ENCODE results near the gene SHANK1.

The SHANK1 gene

DNA sequence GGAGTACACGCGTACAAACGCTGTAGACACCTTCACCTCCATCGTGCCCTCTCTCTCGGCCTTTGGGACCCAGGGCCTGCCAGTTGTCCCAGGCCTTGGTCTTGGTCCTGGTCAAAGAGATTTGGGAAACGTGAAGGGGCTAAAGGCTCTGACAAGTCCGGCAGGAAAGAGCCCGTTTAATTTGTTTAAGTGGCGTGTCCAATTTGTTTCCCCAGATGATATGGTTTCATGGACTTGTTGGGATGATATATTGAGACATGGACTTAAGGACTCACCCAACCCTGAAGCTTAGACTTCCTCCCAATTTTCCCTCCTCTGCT is 6.3 kb upstream of the SHANK1 start:
- no peak for DNase-seq

DNA sequence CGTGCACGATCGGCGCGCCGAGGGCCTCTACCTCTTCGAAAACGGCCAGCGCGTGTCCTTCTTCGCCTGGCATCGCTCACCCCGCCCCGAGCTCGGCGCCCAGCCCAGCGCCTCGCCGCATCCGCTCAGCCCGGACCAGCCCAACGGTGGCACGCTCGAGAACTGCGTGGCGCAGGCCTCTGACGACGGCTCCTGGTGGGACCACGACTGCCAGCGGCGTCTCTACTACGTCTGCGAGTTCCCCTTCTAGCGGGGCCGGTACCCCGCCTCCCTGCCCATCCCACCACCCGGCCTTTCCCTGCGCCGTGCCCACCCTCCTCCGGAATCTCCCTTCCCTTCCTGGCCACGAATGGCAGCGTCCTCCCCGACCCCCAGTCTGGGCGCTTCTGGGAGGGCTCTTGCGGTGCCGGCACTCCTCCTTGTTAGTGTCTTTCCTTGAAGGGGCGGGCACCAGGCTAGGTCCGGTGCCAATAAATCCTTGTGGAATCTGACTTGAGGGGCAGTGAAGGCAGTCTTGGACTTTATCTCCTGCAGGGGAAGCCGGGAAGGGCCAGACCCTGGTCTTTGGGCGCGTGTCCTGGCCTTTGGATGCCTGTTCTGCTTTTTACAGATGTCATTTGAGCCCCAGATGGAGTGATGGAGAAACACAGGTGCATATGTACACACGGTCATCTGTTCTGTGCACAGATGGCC is 5.8 kb upstream of the SHANK1 start:
- DNase-seq: no peak

DNA sequence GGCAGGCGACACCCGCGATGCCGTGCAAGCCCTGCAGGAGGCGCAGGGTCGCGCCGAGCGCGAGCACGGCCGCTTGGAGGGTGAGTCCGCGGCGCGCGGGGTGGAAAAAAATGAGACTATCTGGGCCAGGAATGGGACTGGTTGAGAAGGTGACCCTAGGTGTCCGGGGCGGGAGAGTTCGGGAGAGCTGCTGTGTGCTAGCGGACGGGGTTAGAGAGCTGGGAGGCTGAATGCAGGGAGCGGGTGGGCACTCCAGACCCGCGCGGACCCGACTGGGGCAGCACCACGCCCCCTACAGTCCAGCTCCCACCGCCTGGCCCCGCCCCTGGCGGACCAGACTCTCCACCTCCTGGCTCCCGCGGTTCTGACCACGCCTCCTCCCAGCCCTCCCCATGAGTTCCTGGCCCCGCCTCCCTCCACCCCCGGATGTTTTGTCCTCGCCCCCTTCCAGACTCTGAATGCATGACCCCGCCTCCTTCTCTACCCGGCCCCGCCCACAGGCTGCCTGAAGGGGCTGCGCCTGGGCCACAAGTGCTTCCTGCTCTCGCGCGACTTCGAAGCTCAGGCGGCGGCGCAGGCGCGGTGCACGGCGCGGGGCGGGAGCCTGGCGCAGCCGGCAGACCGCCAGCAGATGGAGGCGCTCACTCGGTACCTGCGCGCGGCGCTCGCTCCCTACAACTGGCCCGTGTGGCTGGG is 5.1 kb upstream of the SHANK1 start:
- peak; percentile 78 for DNase-seq

DNA sequence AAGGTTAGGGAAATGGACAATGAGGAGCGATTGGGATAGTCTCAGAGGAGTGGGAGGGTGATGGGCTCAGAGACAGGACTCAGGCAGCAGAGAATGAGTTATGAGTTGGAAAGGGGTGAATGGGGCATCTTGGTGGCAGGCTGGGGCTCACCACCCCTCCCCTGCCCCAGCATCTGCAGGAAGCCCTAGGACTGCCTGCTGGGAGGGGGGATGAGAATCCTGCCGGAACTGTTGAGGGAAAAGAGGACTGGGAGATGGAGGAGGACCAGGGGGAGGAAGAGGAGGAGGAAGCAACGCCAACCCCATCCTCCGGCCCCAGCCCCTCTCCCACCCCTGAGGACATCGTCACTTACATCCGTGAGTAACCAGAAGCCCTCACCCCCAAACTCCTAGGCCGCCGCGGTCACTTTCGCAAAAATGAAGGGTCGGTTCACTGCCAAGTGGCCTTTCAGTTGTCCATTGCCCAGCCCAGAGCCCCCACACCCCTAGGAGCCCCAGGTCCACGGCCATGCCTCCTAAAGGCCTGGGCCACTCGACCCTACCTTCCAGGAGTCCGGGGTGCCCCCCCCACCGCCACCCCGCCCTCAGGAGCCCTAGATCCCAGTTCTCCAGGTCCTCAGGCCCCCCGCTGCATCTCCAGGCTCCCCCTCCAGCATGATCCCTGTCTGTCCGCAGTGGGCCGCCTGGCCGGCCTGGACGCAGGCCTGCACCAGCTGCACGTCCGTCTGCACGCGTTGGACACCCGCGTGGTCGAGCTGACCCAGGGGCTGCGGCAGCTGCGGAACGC is 4.3 kb upstream of the SHANK1 start:
- no peak for DNase-seq

DNA sequence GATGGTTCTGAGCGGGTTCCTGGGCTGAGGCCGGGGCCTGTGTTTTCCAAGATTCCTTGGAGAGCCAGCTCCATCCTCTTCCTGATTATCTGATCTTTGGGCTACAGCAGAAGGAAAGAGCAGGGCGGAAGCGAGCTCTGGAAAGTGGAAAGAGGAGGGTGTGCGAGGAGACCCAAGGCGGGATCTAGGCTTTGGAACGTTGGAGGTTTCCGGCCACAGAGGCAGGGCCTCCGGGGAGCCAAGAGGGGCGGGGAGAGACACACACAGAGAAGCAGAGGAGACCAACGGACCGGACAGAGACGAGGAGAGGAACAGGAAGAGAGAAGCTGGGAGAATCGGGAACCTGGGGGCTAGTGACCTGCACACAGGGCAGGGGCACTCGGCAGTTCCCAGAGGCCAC is 3.5 kb upstream of the SHANK1 start, which contains the start of gene CLEC11A:
Gene CLEC11A (plus strand): TSS at position 296 of the 400 bp plus-strand sequence. CDS start 162 bp downstream, outside the sequence.
- no peak for DNase-seq

DNA sequence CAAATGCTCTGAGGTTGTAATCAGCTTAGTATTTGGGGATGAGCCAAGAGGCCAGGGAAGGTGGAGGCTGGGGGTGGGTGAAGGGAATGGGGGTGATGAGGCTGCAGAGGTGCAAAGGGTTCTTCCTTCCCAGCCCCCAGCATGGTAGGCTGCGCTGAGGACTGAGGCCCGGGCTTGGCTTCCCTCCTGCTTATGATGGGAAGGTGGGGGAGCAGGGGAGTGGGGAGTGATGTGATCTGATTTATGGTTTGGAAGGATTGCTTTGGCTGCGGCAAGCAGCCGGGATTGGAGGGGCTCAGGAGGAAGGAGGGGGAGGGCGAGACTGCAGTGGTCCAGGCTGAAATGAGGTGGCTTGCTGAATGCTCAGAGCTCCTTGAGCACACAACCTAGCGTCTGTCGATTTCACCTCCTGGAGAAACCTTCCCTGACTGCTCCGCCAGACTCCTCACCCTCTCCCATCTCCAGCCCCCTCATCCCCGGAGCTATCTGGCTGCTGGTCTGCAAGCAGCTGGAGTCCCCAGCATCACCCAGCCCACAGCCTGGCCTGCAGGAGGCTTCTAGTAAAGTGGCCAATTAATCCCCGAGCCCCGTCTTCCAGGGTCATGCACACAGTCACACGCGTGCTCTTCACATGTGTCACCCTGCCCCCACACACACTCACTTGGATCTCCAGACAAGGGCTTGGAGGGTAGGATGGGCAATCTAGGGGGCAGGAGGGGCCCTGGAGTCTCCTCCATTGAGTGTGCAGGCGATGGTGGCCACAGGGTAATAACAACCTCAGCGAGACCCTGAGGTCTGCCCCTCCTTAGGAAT is 2.8 kb upstream of the SHANK1 start:
- DNase-seq: no peak

DNA sequence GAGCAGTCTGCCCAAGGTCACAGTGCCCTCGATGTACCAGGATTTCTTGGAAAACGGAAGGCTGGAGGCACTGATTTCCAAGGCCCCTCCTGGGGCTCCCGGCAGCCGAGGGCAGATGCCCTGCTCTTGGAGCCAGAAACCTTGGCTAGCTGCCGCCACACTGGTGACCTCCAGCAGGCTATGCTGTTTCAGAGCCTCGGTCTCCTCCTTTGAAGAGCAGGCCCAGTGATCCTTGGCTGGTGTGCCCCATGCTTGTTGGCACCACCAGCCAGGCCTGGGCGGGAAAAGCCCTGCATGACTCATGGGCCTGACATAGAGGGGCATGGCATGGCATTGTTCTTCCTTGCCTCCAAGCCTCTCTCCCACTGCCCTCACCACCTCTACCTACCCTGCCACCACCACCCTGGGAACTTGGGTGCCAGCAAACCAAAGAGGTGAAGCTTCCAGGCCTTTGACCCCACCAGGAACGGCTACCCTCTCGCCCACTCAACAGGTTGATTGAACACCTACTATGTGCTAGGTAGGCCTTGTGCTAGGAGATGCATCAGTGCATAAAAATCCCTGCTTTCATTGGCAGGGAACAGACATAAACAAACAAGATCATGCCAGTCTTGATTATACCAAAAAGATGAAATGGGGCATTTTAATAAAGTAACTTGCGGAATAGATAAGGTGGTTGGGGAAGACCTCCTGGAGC is 2.0 kb upstream of the SHANK1 start:
- no peak for DNase-seq

DNA sequence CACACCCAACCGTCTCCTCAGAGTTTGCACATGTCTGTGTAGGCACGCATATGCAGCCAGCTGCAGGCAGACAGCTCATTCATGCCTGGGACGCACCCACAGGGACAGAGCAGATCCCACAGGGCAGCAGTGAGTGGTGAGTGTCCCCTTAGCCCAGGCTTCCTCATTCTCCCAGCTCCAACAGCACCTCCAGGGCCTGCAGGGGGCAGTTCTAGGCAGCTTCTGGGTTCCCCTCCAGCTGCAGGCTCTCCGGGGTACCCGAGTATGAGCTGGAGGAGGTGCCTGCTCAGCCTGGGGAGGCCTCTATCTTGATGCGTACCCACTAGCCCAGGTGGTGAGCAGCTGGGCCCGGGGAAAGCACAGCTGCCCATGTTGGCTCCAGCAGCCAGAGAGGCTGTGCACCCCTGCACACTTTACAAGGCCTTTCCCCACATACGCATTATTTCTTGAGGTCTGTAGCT is 1.3 kb upstream of the SHANK1 start:
- no peak for DNase-seq

DNA sequence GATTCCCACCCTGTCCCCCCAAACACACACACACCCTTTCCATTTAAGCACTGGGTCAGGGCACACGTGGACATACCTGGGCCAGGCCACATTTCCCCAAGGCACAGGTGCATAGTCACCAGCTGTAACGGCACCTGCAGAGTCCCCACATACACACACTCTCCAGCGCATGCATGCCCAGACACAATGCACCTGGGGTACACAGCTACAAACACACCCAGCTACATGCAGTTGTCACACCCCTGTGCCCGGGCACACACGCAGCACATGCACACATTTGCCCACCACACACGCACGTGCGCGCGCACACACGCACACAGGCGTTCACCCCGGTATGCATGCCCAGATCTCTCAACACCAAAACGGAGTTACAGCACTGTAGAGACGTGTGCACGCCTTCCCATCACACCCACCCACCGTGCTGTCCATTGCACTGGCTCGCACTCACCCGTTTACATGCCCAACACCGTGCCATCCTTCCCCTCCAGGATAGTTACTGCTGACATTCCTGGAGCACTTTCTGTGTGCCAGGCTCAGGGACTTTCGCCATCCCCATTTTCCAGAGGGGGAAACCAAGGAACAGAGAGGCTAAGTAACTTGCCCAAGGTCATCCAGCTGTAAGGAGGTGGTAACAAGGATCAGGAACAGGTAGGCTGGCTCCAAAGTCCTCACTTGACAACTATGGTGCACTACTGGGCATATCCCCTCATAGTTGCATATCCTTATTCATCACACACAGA is 749 bp upstream of the SHANK1 start:
- no peak for DNase-seq

DNA sequence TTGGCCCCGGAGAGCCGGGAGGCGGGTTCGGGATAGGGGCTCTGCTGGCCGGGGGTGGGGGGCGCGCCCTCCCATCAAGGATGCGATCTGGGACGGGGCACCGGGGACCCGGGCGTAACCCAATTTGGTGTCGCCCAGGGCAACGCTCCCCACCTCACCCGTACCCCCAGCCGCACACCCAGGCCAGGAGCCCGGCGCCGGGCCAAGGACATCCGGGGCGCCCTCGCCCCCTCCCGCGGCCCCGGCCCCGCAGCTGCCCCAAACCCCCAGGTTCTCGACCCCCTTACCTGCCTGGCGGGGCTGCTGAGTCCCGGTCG is 525 bp downstream of the SHANK1 start:
- no peak for DNase-seq

DNA sequence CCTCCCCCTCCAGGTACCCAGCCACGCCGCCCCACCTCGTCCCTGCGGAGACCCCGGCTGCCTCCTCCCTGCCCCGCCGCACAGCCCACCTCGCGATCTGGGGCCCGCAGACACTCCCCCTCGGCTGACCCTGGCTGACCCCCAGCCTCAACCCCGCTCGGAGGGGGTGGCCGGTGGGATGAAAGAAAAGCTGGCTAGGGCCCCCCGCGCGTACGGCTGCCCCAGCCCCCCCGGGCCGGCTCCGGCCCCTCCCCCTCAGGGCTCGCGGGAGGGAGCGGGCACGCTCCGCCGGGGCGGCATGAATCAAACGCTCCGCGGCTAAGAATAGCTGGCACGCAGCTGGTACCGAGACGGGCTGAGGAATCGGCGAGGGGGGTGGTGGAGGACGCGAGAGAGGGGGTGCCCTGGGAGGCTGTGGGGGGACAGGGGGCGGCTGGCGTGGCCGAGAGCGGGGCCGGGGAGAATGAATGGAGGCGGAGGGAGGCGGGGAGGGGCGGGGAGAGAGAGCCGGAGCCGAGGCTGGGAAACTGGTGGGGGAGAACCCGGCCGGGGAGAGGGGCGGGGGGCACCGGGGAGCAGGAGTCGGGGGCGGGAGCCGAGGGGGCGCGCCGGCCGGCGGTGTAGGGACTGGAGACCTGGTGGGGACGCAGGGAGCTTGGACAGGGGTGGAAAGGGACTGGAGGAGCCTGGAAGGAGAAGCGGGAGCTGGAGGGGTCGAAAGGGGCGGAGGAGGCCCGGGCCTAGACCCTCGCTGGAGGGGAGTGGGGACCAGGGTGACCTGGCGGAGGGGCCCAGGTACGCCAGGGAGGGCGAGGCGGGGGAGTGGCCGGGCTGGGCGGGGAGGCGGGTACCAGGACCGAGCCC is 1.1 kb downstream of the SHANK1 start:
- DNase-seq: no peak

DNA sequence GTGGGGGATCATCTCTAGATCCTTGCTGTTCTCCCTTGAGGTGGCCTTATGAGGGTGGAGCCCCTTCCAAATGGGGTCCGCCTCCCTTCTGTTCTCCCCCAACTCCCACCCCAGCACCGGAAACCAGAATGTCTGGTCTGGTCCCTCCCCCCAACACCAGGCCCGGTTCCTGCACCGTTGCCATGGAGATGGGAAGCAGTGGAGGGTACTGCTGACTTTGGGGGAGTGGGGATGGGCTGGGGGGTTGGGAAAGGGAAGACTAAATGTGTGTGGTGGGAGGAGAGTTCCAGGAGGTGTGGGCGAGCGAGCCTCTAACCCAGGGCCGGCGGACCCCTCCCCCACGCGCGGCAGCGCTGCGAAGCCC is 1.7 kb downstream of the SHANK1 start:
- no peak for DNase-seq

DNA sequence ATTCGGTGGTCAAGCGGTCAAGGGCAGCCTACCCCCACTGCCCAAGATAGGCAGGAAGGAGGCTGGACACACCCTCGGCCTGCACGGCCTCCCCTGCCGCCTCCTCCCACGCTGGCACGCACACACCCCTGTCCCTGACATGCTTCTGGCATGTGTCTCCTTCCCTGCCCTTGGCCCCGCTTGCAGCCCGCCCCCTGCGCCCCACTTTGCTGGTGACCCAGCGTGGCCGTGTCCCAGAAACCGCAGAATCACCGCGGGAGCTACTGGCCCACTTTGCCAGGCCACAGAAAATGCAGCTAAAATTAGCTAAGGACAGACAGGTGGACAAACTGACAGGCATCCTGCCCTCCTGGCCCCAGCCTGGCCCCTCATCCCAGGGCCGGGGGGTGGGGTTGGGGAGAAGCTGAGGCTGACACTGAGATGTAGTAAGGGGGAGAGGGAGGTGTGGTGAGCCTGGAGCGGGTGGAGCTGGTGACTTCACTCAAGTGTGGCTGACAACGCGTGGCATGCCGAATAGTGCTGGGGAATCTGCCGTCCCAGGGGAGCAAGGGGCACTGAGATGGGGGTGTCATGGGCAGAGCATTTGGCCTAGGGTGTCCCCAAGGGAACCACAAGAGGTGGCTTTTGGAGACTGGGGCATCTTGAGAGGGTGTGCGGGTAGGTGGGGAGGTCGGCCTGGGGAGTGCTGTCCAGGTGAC is 2.4 kb downstream of the SHANK1 start:
- DNase-seq: no peak

DNA sequence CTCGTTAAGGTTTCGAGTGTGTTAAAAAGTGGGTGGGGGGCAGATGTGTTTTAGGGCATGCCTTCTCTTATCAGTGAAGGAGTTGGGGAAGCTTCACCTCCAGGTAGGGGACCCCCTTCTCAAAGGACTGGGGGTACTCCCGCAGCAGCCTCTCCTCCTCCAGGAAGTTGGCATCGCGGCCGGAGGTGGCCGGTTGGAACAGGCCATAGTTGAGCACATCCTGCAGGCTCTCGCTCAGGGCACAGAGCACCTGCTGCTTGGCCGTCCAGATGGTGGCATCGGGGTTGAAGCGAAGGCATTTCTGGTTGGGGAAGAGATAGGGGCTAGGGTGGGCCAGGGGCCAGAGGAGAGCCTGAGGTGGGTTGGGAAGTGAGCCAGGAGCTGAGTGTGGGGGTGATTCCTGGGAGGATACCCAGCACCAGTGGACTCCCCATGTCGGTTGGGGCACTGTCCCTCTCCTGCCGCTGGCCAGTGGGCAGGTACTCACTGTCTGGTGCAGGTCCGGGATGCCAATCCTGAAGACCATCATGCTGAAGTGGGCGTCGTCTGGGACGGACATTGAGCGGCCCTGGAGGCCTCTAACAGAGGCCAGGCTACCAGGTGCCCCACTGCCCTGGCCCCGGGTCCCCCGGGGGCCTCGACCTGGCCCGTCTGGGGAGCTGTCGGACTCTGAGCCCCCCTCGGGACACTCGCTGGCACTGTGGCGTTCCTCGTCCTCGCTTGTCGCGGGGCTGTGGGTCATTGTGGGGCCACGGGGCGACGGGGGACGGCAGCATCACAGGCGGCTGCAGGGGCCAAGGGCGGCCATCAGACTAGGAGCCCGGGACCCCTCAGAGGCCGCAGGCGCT is 3.2 kb downstream of the SHANK1 start:
- no peak for DNase-seq

DNA sequence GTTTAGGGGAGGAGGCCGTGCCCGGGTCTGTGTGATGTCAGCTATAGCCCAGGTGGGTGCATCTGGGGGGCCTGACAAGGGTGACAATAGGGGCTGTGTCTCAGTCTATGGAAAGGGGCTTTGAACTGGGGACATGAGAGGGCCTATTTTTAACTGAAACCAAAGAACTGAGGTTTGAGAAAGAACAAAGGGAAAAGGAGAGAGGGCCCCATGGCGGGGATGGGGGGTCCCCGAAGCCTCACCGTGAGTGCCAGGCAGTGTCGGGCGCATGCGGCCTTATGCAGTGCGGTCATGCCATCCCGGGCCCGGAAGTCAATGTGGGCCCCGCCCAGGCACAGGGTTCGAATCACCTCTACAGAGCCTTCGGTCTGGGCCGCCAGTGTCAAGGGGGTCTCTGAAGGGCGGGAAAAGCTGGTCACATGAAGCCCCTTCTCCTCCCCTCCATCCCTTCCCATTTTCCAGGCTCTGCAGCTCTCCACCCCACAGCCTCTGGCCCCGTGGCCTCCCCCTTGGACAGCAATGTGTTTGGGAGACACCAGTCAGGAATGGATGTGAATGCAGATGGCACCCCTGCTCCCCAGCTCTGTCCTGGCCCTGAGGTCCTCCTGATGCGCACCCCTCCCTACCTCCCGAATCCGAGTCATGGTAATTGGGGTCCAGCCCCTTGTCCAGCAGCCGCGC is 5.9 kb downstream of the SHANK1 start:
- DNase-seq: no peak

DNA sequence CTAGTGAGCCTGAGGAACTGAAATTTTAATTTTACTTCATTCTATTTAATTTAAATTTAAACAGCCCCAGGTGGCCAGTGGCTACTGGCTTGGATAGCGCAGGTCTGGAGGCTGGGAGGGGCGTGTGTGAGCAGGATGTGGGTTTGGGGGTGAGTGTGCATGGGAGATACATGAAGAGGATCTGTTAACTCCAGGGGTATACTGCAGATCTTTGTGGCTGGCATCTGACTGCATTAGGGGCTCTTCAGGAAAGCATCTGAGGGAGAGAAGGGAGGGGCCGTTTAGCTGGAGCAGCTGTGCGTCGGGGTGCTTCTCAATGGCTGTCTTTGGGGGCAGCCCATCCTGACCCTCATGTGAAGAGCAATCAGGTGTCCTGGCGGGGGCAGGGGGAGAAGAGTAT is 6.8 kb downstream of the SHANK1 start:
- no peak for DNase-seq

DNA sequence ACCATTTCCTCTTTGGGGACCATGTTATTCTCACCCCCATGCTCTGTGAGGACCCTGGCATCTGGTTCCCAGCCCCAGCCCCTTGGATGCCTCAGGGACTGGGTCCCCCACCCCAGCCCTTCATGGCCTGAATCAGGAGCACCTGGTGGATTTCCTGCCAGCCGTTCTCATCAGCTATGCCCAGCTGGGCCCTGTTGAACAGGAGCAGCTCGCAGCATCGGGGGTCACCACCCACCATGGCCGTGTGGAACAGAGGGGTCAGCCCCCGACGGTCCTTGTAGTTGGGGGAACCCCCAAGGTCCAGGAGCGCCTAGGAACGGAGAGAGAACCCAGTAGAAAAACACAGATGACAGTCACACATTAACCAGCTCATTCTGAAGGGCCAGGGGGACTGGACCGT is 7.8 kb downstream of the SHANK1 start:
- DNase-seq: no peak

DNA sequence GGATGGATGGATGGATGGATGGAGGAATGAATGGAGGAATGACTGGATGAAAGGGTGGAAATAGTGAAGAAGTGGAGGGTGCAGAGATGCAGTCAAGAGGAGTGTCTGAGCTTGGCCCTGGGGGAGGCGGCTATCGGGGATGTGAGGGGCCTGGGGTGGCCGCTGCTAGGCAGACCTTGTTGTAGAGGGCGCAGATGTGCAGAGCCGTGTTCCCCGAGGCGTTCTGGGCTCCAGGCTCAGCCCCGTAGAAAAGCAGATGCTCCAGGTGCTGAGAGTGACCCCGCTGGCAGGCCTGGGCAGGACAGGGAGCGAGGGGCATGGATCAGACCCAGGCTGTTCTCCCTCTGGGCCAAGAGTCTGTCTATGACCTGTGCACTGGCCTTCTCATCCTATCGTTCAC is 8.4 kb downstream of the SHANK1 start:
- no peak for DNase-seq

DNA sequence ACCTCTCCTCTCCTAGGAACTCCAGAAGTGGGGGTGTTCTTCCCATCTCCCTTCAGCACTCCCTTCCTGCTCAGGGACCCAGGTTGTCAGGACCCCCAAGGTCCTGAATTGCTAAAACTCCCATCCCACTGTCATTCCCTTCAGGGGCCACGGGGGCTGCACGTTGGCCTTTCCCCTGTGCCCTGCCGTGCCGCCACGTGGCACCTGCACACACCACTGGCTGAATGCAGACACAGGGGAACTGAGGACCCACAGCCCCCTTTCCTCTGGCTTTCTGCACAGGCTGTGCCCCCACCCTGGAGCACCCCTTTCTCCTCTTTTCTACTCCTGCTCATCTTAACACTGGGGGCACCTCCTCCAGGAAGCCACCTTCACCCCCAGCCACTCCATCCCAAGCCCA is 9.0 kb downstream of the SHANK1 start:
- DNase-seq: no peak

Data from NCI-H187 treated with DMSO at 0.1 percent for 48 hours (cell line).